A549 (cell line): ENCODE measurements around the gene RAD51B. TPM values are rescaled to one million over a fixed set of nuclear protein-coding genes. Genes with fewer than 3 reads are reported as not detected.

Experiments
- ATAC-seq, 2 experiments: fragments of 200-7000 bp in 1 of 2; fragments of >200 bp in 1 of 2; cut with Nextera tagmentation in 1 of 2; cut with Tn5 transposase in 1 of 2; 3 replicates each; pipeline versions ENCODE4 v1.8.0 to v1.9.1; 2018 to 2020; ENCODE audit warnings: mild to moderate bottlenecking in 1 of 2, moderate library complexity in 1 of 2
- CTCF ChIA-PET: fragments of 300-600 bp; sonication (Branson Sonifier 250); formaldehyde crosslinking; extraction: SDS; loops from one replicate; lab custom pipeline; 2021; ENCODE audit warnings: antibody characterized with exemption, inconsistent platforms; lab: Yijun Ruan, JAX
- POLR2A ChIA-PET: fragments of 350-600 bp; formaldehyde crosslinking; extraction: SDS; loops from one replicate; lab custom pipeline; 2021; ENCODE audit warnings: antibody characterized with exemption, inconsistent platforms; lab: Yijun Ruan, JAX
- DNase-seq, 2 experiments: peaks; one replicate each; pipeline versions ENCODE4 v3.0.0 to v3.0.0-alpha.2; 2011 to 2016; ENCODE audit warnings: low read depth in 1 of 2, low spot score in 1 of 2
- FAIRE-seq: peaks from 2 replicates; lab custom pipeline; 2011; peaks lifted over from hg19 to GRCh38; lab: Jason Lieb, UNC
- H3K27ac ChIP-seq, 2 experiments: fragments of >200 bp; sonication (Bioruptor Twin); formaldehyde crosslinking; 3 replicates each; pipeline ENCODE4 v1.5.1; 2016 to 2017
- H3K4me1 ChIP-seq: fragments of >200 bp; sonication (Bioruptor Twin); formaldehyde crosslinking; 3 replicates; pipeline ENCODE4 v1.6.1; 2016
- H3K4me2 ChIP-seq: fragments of >200 bp; sonication (Bioruptor Twin); formaldehyde crosslinking; 3 replicates; pipeline ENCODE4 v1.6.1; 2016
- H3K4me3 ChIP-seq: fragments of >200 bp; sonication (Bioruptor Twin); formaldehyde crosslinking; 3 replicates; pipeline ENCODE4 v1.5.1; 2016
- H3K9me3 ChIP-seq: fragments of >200 bp; sonication (Bioruptor Twin); formaldehyde crosslinking; 3 replicates; pipeline ENCODE4 v1.6.1; 2016
- CHD4 ChIP-seq: fragments of 200-600 bp; sonication (generic); IDR thresholded peaks from 2 replicates; pipeline ENCODE4 v1.6.1; 2016; ENCODE audit warnings: antibody characterized with exemption, mild to moderate bottlenecking, borderline replicate concordance
- CTCF ChIP-seq: fragments of >200 bp; sonication (Bioruptor Twin); formaldehyde crosslinking; IDR thresholded peaks from 3 replicates; pipeline ENCODE4 v1.5.1; 2016
- EHF ChIP-seq: fragments of 250-450 bp; sonication (Bioruptor Pico); IDR thresholded peaks from 2 replicates; pipeline ENCODE4 v1.5.0; 2020; ENCODE audit warnings: mild to moderate bottlenecking
- ESRRA ChIP-seq: fragments of 150-350 bp; IDR thresholded peaks from 2 replicates; pipeline ENCODE4 v1.6.1; 2014; ENCODE audit warnings: mild to moderate bottlenecking, low read length, borderline replicate concordance
- FOSL2 ChIP-seq, 2 experiments: fragments of 450-650 bp in 1 of 2; fragments of >200 bp in 1 of 2; sonication (Bioruptor Twin) in 1 of 2; formaldehyde crosslinking; IDR thresholded peaks; 2 replicates each; pipeline versions ENCODE4 v1.5.0 to v1.6.1; 2016 to 2020; ENCODE audit warnings: mild to moderate bottlenecking in 1 of 2, moderate library complexity in 1 of 2
- FOXS1 ChIP-seq: fragments of 250-450 bp; sonication (Bioruptor Pico); IDR thresholded peaks from 2 replicates; pipeline ENCODE4 v1.5.0; 2020; ENCODE audit warnings: mild to moderate bottlenecking, moderate library complexity
- HOXB5 ChIP-seq: fragments of 250-450 bp; sonication (Bioruptor Pico); IDR thresholded peaks from 2 replicates; pipeline ENCODE4 v1.5.0; 2020; ENCODE audit warnings: mild to moderate bottlenecking, moderate library complexity
- JUN ChIP-seq, 2 experiments: fragments of >200 bp; sonication (Bioruptor Twin); formaldehyde crosslinking; IDR thresholded peaks; 2 replicates in 1 of 2; 3 replicates in 1 of 2; pipeline ENCODE4 v1.6.1; 2016 to 2017
- MAFK ChIP-seq: fragments of 450-650 bp; IDR thresholded peaks from 2 replicates; pipeline ENCODE4 v1.6.1; 2014; ENCODE audit not compliant: partially characterized antibody
- MAZ ChIP-seq: fragments of 150-350 bp; IDR thresholded peaks from 2 replicates; pipeline ENCODE4 v1.6.1; 2014; ENCODE audit warnings: antibody characterized with exemption, low read depth, low read length, borderline replicate concordance
- NR3C1 ChIP-seq: fragments of >200 bp; sonication (Bioruptor Twin); formaldehyde crosslinking; IDR thresholded peaks from 3 replicates; pipeline ENCODE4 v1.6.1; 2017
- PBX3 ChIP-seq: IDR thresholded peaks from 2 replicates; pipeline ENCODE4 v1.6.1; 2012
- POLR2A ChIP-seq: IDR thresholded peaks from 2 replicates; pipeline ENCODE4 v1.6.1; 2012; ENCODE audit warnings: mild to moderate bottlenecking, low read length
- POLR2AphosphoS2 ChIP-seq: conservative IDR thresholded peaks from 2 replicates; pipeline ENCODE4 v1.6.1; 2012; ENCODE audit warnings: low read length, improper control_type of control experiment, inconsistent platforms
- RAD21 ChIP-seq, 2 experiments: fragments of >200 bp in 1 of 2; sonication (Bioruptor Twin) in 1 of 2; formaldehyde crosslinking in 1 of 2; IDR thresholded peaks in 1 of 2; conservative IDR thresholded peaks in 1 of 2; 2 replicates in 1 of 2; 3 replicates in 1 of 2; pipeline ENCODE4 v1.6.1; 2012 to 2018; ENCODE audit warnings: inconsistent platforms in 1 of 2
- RCOR1 ChIP-seq: fragments of 150-350 bp; IDR thresholded peaks from 2 replicates; pipeline ENCODE4 v1.6.1; 2014; ENCODE audit warnings: antibody characterized with exemption, low read length, low read depth
- REST ChIP-seq: fragments of 200-600 bp; sonication (generic); IDR thresholded peaks from 2 replicates; pipeline ENCODE4 v1.6.1; 2016; ENCODE audit warnings: antibody characterized with exemption, mild to moderate bottlenecking, moderate library complexity
- RFX5 ChIP-seq: fragments of 450-650 bp; IDR thresholded peaks from 2 replicates; pipeline ENCODE4 v1.7.1; 2014; ENCODE audit warnings: antibody characterized with exemption, mild to moderate bottlenecking, moderate library complexity
- TFCP2L1 ChIP-seq: fragments of 250-450 bp; sonication (Bioruptor Pico); IDR thresholded peaks from 2 replicates; pipeline ENCODE4 v1.5.0; 2021; ENCODE audit warnings: mild to moderate bottlenecking
- ZC3H11A ChIP-seq: fragments of 450-650 bp; IDR thresholded peaks from 2 replicates; pipeline ENCODE4 v1.6.1; 2014; ENCODE audit warnings: antibody characterized with exemption, mild to moderate bottlenecking
- ZFP36 ChIP-seq: fragments of 450-650 bp; IDR thresholded peaks from 2 replicates; pipeline ENCODE4 v1.6.1; 2014; ENCODE audit warnings: borderline replicate concordance; ENCODE audit not compliant: partially characterized antibody
- WGBS: methylation state at CpG from one replicate; pipeline ENCODE4 v1.1.6; 2017; ENCODE audit errors: missing lambda C conversion rate; 5-methylcytosine and 5-hydroxymethylcytosine counted together
- polyA plus RNA-seq, 4 experiments: library from polyadenylated mRNA; depleted of rRNA in 3 of 4; stranded (reverse); fragments of >200 nt; fragmentation: RNase III in 1 of 4; extraction: RNeasy Plus Mini Kit Qiagen cat#74134 plus additional on column Dnase treatment in 1 of 4; gene quantifications; 2 replicates in 3 of 4; 3 replicates in 1 of 4; pipeline ENCODE4 v1.2.3, GENCODE V29; 2011 to 2017

RAD51B gene
- polyA plus RNA-seq, 2 of the 4 experiments (the other 2 are of a cell fraction): 7.2 to 10.8 TPM

- DNase-seq (no peak), FAIRE-seq (no peak), ATAC-seq (no peak)
- POLR2A ChIA-PET: no interaction called here
- 66% methylated on average over 3 of the region's 3 CpGs for WGBS
- Histone ChIP-seq H3K4me1 (peaks cover 62% of the 10 kb centered on the region), H3K27ac (peak overlapping the region; percentile 95 to 96), H3K4me2 (no peak overlapping the region; the same call in 2 of the 3 replicates), H3K9me3 (peaks cover 18% of the 10 kb centered on the region), H3K4me3 (no peak overlapping the region)
- CTCF ChIA-PET: interaction anchor here (0.6 to 2.0 kb wide), 3 partner anchors 14 to 291 kb away, joined by 3 to 10 read pairs (median 6); no protein-coding TSS in a partner anchor
- TF ChIP-seq ZC3H11A (no peak), ESRRA (no peak), JUN (IDR thresholded peaks at IDR 0.05) (no peak), TFCP2L1 (CRISPR knock-in tag) (no peak), ZFP36 (no peak), PBX3 (no peak), RCOR1 (no peak), MAZ (no peak), MAFK (no peak)
Observed at GRCh38 chr14:68234101-68234905, 414.7 kb downstream of the RAD51B start.

- FAIRE-seq (no peak), DNase-seq (no peak), ATAC-seq (no peak)
- H3K4me3 ChIP-seq: no peak overlapping the region
- POLR2A ChIA-PET: no interaction called here
- H3K27ac ChIP-seq: peak overlapping the region; percentile 71 to 96; a peak in 5 of 6 replicates
- peaks cover 10% of the 10 kb centered on the region; the same call in 1 of the 3 replicates for H3K9me3 ChIP-seq
- H3K4me1 ChIP-seq: peaks cover 63% of the 10 kb centered on the region
- 57% methylated on average over 3 of the region's 3 CpGs for WGBS
- CTCF ChIA-PET: interaction anchor here (0.6 to 1.9 kb wide), 4 partner anchors 13 to 301 kb away, joined by 3 to 10 read pairs (median 6); no protein-coding TSS in a partner anchor
- H3K4me2 ChIP-seq: no peak overlapping the region
- TF ChIP-seq POLR2AphosphoS2: no peak
- no peak for TF ChIP-seq CTCF
- no peak for TF ChIP-seq FOSL2 (IDR thresholded peaks at IDR 0.05)
- peak; percentile 16; the same call in 1 of the 2 replicates for TF ChIP-seq FOSL2 (CRISPR knock-in tag; IDR thresholded peaks at IDR 0.05)
- TF ChIP-seq EHF (CRISPR knock-in tag): no peak
Observed at GRCh38 chr14:68235011-68235410, 415.4 kb downstream of the RAD51B start.

GRCh38 chr14:68236582-68237458 lies 417.2 kb downstream of the RAD51B start:
- TF ChIP-seq HOXB5 (CRISPR knock-in tag) (no peak), CHD4 (no peak), RAD21 (conservative IDR thresholded peaks at IDR 0.05 in 1 of 2, IDR thresholded peaks at IDR 0.05 in 1 of 2) (no peak), NR3C1 (no peak), FOXS1 (CRISPR knock-in tag) (no peak), RFX5 (no peak), POLR2AphosphoS2 (no peak), POLR2A (no peak), REST (no peak)
- no peak for ATAC-seq
- WGBS: 93% methylated on average over 1 of the region's 1 CpG
- POLR2A ChIA-PET: no interaction called here
- H3K4me3 ChIP-seq: no peak overlapping the region
- H3K4me2 ChIP-seq: 0 out of 3 replicates have a peak overlapping the region, but pooled peaks have one; percentile 0
- peaks cover 4% of the 10 kb centered on the region; the same call in 1 of the 3 replicates for H3K9me3 ChIP-seq
- peak overlapping the region; percentile 58 to 76 for H3K27ac ChIP-seq
- peaks cover 49% of the 10 kb centered on the region for H3K4me1 ChIP-seq
- no peak for FAIRE-seq
- CTCF ChIA-PET: interaction anchor here (0.6 to 2.0 kb wide), 6 partner anchors 10 to 579 kb away, joined by 3 to 6 read pairs (median 4); no protein-coding TSS in a partner anchor
- no peak for DNase-seq
